GM10266 (cell line): ENCODE results near the gene HECW1.
A peak's percentile ranks its signal among the peaks of the same experiment; 100 is the strongest.

Experiments
- DNase-seq: peaks from one replicate; pipeline ENCODE4 v3.0.0; 2012; ENCODE audit errors: extremely low spot score
- TF ChIP-seq, protein P1 (sequence below): IDR thresholded peaks from 2 replicates; pipeline ENCODE4 v1.5.1; 2012; ENCODE audit warnings: mild to moderate bottlenecking, low read depth; ENCODE audit not compliant: control insufficient read depth, insufficient read depth; ENCODE audit errors: missing control alignments

HECW1 gene

DNA sequence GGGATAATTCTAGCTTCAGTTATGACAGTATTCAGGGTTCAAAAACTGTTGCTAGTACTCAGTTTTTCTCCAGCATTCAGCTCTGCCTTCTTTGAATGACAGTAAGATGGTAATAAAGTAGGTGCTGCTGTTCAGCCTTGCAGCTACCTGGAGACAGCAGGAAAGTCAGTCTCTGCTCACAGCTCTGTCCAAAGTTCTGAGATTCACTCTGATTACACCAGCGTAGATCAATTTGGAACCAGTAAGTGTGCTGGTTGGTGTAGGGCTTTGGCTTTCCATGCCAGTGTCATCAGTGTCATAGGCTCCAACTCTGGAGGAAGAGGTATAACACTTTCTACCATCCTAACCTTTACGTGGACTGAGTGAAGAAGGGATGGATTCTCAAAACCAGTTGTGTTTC lies 496.6 kb downstream of the HECW1 start:
- TF ChIP-seq, protein P1, sequence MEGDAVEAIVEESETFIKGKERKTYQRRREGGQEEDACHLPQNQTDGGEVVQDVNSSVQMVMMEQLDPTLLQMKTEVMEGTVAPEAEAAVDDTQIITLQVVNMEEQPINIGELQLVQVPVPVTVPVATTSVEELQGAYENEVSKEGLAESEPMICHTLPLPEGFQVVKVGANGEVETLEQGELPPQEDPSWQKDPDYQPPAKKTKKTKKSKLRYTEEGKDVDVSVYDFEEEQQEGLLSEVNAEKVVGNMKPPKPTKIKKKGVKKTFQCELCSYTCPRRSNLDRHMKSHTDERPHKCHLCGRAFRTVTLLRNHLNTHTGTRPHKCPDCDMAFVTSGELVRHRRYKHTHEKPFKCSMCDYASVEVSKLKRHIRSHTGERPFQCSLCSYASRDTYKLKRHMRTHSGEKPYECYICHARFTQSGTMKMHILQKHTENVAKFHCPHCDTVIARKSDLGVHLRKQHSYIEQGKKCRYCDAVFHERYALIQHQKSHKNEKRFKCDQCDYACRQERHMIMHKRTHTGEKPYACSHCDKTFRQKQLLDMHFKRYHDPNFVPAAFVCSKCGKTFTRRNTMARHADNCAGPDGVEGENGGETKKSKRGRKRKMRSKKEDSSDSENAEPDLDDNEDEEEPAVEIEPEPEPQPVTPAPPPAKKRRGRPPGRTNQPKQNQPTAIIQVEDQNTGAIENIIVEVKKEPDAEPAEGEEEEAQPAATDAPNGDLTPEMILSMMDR: no peak
- no peak for DNase-seq

DNA sequence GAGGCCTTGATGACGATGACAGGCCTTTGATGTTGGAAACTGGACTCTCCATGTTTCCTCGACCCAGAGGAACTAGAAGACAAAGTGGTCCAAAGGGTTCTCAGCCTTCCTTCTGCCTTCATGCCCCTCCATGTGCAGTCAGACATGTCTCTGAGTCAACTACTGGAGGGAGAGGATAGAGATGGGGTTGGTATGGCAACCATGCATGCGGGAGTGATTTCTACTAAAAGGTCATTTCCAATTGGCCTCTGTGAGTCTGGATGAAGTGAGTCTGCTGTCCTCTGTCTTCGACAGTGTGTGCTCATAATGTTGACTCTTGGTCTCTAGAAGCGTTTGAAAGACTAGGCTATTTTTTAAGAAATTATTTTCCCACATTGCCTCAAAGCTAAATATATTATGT lies 499.7 kb downstream of the HECW1 start:
- TF ChIP-seq, protein P1: no peak
- no peak for DNase-seq

DNA sequence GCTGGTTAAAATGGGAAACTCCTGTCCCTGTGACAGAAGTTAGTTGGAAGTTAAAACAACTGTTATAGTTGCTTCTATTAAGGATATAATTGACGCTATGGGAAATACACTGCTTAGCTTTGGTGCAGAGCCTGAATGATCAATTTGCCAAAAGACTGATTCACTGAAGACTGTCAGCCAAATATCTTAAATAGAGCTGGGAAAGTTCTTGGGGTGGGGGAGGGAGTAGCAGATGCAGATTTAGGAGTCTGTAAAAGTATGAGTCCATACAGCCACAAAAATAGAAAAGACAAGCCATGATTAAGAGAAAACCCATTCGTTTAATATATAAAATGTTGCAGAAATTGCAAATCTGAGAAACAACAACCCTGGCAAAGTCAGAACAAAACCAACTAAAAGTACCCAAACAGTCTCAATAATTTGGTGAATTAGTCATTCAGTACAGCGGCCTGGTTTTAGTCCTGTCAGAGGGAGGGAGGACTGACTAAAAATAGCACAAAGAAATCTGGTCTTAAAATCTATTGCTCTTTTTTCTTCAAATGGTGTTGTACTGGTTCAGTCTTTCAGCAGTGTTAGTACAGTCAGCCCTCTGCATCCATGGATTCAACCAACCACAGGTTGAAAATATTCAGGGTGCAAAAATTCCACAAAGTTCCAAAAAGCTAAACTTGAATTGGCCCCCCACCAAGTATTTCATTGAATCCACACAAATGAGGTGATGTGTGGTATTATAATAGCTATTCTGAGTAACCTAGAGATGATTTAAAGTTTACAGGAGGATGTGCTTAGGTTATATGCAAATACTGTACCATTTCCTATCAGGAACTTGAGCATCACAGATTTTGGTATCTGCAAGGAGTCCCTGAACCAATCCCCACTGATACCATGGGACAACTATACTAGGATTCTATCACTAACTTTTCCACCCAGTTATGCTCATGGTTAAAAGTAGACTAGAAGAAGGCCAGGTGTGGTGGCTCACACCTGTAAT lies 500.4 kb downstream of the HECW1 start:
- TF ChIP-seq, protein P1: no peak
- DNase-seq: peak; percentile 25
